CD4-positive, alpha-beta T cell treated with Interleukin-1 beta for 1 hour (primary cell): Measurements from ENCODE around the gene PSD.
A peak's percentile ranks its signal among the peaks of the same experiment; 100 is the strongest.

Experiments
- DNase-seq, 2 donors: peaks; one replicate each; pipeline ENCODE4 v3.0.0-alpha.2; 2020 to 2022

The PSD gene

GRCh38 chr10:102438374-102438773, 19.8 kb upstream of the PSD start:
- DNase-seq = no peak

GRCh38 chr10:102437515-102437914, 18.9 kb upstream of the PSD start:
- DNase-seq = no peak

- no peak for DNase-seq
Observed at GRCh38 chr10:102436312-102436711, 17.7 kb upstream of the PSD start.

GRCh38 chr10:102435529-102436233, 17.1 kb upstream of the PSD start:
- peak in 1 of 2 donors; percentile 34 for DNase-seq

- DNase-seq = no peak
Observed at GRCh38 chr10:102435133-102435497, 16.5 kb upstream of the PSD start.

- no peak for DNase-seq
Observed at GRCh38 chr10:102434394-102435132, 16.0 kb upstream of the PSD start.

GRCh38 chr10:102433619-102434046, 15.0 kb upstream of the PSD start:
- DNase-seq = no peak

- peak; percentile 93 to 97 for DNase-seq
Observed at GRCh38 chr10:102432162-102432950, 13.8 kb upstream of the PSD start, which contains the start of gene CUEDC2. Gene CUEDC2, minus strand, starts transcription at chr10:102432574. Its CDS starts 7,386 bp downstream, at chr10:102425188.

- DNase-seq = no peak
Observed at GRCh38 chr10:102431452-102432124, 13.0 kb upstream of the PSD start.

GRCh38 chr10:102429468-102429867, 10.9 kb upstream of the PSD start:
- no peak for DNase-seq

GRCh38 chr10:102426803-102427287, 8.3 kb upstream of the PSD start:
- no peak for DNase-seq

GRCh38 chr10:102425444-102425843, 6.9 kb upstream of the PSD start:
- DNase-seq = no peak

GRCh38 chr10:102424916-102425315, 6.3 kb upstream of the PSD start:
- DNase-seq = no peak

- DNase-seq = no peak
Observed at GRCh38 chr10:102424145-102424544, 5.6 kb upstream of the PSD start.

- no peak for DNase-seq
Observed at GRCh38 chr10:102423372-102423968, 4.9 kb upstream of the PSD start.

- DNase-seq = peak; percentile 57 to 72
Observed at GRCh38 chr10:102422545-102423129, 4.1 kb upstream of the PSD start.

GRCh38 chr10:102421757-102422512, 3.4 kb upstream of the PSD start:
- DNase-seq = peak in 1 of 2 donors; percentile 25

GRCh38 chr10:102421507-102421756, 2.8 kb upstream of the PSD start:
- no peak for DNase-seq

GRCh38 chr10:102420714-102421506, 2.3 kb upstream of the PSD start, which contains the start of gene FBXL15:
Gene FBXL15, plus strand, starts transcription at chr10:102420836. Its CDS starts 294 bp downstream, at chr10:102421130.
- DNase-seq = peak; percentile 95 to 97

- no peak for DNase-seq
Observed at GRCh38 chr10:102420181-102420713, 1.7 kb upstream of the PSD start.
